ENCODE measurements around the gene SENP2.
"Not testable (repeated sequence)": the region's sequence is repeated elsewhere in the genome, so short reads cannot be mapped to it uniquely, and the experiment has no call there.

SENP2 gene

DNA sequence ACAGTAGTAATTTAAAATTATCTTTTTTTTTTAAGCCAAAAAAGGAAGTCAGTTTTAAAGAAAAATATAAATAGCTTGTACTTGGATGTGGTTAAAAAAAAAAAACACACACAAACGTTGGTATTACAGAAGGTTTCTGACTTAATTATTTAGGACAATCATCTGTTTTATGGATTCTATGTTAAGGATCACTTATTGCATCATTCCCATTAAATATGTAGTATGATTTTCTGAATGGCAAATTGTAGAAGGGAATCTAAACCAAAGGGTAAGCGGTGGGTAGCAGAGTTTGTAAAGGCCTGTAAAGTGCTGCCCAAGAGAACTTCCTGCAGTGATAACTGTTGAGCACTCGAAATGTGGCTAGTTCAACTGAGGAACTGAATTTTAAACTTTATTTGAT is 8.0 kb downstream of the SENP2 start:
- DNase-seq: no peak

DNA sequence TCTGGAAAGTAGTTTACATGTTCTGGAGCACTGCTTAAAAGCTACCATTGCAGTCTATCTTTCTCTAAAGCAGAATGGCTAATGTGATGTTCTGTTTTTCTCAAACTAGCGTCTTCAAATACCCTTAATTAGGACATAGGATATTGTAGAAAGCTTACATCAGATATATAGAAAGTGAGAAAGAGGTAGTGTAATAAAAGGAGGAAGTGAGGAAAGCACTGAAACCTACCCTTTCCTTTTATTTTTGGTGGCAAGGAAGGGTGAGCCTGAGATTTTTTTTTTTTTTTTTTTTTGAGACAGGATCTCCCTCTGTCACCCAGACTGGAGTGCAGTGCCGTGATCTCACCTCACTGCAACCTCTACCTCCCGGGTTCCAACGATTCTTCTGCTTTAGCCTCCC is 9.4 kb downstream of the SENP2 start:
- no peak for DNase-seq

DNA sequence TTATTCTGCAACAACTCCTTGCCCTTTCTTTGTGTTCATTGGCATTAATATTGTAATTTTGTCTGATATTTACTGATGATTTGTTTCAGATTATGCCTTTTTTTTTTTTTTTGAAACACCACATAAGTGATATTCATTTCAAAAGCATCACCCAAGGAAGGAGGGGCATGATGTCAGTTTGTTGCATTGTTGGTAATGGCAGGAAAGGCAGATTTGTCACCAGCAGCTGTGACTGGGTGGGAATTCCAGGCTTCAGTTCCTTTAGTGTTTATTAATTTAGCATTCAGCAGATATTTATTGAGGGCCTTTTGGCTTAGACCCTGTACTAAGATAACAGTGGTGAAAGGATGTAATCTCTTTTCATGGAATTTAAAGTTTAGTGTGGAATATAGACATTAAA is 19.5 kb downstream of the SENP2 start:
- no peak for DNase-seq

DNA sequence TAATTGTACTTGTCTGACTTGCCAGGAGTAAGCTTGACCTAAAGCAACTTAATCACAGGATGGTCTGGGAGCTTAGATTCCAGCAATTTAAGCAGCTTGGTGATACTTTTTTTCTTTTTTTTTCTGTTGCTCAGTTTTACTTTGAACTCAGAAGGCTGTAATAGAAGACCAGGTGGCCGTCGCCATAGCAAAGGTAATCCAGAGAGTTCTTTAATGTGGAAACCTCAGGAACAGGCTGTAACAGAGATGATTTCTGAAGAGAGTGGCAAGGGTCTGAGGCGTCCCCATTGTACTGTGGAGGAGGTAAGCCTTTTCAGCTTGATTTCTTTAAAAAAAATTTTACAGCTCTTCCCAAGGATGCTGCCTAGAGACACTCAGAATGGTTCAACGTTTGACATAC is 20.1 kb downstream of the SENP2 start:
- no peak for DNase-seq

DNA sequence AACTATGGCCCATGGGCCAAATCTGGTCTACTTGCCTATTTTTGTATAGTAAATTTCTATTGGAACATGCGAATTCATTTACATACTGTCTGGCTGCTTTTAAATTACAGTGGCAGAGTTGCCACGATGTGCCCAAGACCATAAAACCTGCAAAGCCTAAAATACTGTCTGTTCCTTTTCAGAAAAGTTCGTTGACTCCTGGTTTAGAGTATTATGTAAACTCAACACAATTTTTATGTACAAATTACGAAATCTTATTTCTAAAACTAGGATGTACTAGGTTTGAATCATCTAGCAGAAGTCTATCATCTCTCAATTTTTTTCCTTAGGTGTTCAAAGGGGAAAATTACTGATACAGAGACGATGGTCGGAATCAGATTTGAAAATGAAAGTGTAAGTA is 26.9 kb downstream of the SENP2 start:
- no peak for DNase-seq

DNA sequence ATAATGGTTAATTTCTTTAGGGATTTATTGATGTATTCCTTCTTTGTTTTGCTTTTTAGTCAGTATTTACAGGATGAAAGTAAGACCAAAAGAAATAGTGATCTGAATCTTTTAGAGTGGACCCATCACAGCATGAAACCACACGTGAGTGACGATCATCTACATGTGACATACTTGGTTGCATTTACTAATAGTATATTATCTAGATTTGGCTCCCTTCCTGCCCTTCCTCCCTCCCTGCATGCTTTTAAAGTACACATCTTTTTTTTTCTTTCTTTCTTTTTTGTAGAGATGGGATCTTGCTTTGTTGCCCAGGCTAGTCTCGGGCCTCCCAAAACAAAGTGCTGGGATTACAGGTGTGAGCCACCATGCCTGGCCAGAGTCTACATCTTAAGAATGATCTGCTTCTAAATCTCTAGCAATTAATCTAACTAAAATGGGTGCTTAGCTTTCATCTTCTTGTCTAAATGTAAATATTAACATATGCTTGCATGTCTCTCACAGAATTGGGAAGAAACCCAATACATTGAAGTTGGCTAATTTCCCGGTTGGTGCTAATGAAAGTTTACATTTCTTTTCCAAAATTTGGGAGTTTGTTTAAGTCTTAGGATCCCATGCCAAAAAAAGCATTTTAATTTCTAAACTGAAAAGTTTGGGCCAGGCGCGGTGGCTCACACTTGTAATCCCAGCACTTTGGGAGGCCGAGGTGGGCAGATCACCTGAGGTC is 38.0 kb downstream of the SENP2 start:
- DNase-seq: no peak

DNA sequence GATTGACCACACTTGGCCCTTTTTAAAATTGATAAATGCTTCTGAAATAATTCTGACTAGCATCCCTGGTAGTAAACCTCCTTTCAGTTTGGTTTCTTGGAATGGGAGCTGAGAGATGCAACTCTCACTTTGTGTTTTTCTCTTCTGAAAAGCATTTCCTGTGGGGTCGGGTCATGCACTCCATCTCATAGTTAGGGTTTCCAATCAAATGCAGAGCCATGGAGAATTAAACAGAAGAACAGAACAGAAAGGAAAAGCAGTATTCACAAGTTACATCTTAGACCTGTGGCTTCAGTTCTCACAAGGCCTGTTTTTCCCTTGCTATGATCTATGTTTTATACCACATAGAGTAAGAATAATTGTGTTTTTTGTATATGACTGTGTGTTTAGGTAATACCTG is 39.7 kb downstream of the SENP2 start:
- no peak for DNase-seq

DNA sequence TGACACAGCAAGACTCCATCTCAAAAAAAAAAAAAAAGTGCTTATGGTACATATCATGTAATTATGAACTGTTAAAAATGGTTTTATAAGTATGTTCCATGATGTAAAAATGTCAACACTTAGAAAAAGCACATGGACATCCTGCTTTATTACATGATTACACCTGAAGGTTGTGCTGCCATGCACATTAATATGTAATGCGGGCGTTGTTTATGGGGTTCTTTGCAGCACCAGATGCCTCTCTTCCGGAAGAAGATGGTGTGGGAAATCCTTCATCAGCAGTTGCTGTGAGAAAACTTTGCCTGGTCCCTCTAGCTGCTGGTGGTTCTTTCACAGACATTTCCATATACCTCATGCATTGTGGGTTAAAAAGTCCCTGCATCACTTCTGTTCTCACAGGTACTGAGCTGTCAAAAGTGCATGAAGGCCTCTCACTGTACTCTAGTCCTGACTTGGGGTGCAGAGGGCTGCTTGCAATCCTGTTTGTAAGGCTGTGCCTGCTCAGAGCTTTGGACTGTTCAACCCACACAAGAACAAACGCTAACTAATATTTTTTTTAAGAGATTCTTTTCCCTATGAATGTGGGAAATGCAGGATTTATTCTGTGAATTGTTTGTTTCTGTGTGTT is 43.6 kb downstream of the SENP2 start:
- DNase-seq: no peak

DNA sequence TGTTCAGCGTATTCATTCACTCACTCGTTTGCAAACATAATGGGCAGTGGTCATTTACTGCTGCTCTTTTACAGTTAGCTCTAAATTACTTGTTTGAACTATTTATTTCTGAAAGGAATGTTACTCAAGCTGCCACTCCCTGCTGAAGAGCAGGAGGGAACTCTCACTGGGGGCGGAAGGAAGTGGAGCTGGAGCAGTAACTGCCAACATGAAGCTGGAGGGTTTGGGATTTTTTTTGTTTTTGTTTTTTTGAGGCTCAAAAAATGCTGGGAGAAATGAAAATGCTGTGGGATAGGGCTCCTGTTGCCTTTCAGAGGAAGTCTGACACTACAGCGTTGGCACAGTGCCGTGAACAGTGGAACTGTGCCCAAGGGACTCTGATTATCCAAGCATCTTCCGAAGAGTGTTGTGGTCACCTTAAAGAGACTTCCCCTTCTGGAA is 44.1 kb downstream of the SENP2 start:
- peak; percentile 14 for DNase-seq

DNA sequence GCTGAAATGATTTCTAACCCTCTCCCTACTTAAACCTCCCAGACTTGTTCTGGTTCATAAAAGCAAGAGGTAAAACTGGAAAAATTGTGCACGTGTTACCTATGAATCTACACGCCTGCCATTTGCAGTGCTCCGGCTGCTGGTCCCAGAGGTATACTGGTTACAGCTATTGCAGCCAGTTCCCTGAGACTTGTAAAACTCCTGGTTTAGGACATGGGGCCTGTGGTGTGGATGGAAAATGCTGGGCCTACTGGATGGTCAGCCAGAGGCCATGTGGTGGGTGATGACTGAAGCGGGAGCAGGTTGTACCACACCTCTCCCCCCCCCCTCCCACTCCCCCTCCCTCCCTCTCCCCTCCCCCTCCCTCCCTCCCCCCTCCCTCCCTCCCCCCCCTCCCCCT is 45.0 kb downstream of the SENP2 start:
- no peak for DNase-seq

DNA sequence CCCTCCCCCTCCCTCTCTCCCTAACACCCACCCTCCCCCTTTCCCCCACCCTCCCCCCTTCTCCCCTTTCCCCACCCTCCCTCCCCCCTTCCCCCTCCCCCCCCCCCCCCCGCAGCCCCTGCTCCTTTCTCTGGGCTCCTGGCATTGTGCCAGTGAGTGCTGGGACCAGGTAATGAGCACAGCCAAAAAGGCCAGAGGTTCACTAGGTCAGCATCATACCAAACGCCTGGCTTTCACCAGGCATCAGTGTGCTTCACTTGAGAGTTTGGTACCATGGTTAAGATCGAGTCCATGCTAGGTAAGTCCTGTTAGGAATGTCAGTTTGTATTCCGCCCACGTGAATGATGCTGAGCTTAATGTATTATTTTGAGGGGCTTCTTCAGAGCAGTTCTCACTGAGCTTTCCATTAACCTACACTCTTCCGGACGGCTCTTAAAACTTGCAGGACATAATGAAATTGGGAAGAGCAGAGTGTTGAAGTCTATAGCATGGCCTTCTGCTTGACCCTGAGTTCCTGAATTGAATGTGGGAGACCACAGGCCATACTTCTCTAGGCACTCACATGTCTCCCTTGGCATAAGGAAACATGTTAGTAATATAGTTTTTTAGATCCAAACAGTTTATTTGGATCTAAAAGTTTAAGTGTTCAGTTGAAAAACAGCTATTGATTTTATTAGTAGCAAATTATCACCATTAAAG is 45.6 kb downstream of the SENP2 start:
- no peak for DNase-seq

DNA sequence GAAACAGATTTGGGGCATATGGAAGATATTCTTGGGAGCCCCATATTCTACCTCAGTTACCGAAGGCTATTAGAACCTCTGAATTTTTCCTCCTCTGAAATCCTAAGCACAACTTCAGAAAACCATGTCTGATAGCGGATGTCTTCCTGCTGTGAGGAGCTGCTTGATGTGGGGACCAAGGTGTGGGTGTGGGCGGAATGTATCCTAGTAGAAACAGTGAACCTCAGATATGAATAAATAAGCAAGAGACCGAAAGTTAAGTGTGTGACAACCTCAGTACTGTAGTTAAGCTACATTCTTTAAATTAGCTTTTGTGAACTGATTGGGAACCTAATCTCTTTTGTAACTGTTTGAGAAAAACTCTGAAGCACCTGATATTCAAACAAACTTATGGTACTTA is 46.9 kb downstream of the SENP2 start:
- no peak for DNase-seq

DNA sequence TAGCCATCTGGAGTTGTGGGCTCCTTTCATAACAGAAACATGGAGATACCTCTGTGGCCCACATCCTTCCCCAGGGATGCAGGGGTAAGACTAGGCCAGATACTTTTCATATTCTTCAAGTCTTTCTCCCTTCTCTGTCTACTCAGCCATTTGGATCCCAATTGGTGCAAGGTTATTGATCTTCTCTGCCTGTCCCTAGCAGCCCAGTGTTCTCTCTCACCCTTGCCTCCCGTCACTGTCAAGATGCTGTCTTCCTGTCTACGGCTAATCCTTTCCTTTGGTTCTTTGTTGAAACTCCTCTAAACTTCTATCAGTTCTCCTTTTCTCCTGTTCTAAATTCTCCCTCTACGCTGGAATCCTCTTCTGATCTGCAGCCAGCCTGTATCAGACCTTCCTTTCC is 51.3 kb downstream of the SENP2 start:
- DNase-seq: no peak

DNA sequence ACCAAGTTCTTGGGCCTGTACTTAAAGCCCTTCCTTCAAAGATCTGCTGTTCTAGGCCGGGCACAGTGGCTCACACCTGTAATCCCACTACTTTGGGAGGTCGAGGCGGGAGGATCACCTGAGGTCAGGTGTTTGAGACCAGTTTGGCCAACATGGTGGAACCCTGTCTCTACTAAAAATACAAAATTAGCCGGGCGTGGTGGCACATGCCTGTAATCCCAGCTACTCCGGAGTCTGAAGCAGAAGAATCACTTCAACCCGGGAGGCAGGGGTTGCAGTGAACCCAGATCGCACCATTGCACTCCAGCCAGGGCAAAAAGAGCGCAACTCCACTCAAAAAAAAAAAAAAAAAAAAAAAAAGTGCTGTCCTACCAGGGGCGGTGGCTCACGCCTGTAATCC is 52.6 kb downstream of the SENP2 start:
- DNase-seq: not testable (repeated sequence)

DNA sequence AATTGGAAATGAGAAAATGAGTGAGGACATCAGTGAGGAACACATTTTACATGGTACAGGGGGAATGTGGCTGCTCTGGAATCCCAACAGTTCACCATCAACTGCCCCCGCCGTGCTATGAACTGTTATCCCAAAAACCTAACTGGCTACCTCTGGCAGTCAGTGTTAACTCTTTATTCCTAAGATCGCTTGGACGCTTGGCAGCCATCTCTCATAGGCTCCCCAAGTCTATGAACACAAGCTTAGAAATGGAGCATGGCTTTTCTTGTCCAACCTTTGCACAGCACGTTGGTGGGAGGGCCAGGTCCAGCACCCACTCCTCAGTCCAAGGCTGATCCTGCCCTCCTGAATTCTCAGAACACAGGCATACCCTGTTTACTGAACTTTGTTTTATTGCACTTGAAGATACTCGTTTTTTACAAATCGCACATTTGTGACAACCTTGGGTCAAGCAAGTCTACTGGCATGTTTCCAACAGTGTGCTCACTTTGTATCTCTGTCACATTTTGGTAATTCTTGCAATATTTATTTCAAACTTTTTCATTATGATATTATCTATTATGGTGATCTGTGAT is 53.6 kb downstream of the SENP2 start:
- DNase-seq: no peak

DNA sequence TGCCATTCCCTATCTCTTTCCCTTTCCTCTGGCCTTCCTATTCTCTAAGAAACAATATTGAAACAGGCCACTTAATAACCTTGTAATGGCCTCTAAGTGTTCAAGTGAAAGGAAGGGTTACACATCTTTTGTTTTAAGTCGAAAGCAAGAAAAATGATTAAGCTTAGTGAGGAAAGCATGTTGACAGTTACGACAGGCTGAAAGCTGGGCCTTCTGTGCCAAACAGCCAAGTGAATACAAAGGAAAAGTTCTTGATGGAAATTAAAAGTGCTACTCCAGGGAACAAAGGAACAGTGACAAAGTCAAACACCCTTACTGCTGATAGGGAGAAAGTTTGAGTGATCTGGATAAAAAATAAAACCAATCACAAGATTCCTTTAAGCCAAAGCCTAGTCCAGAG is 54.2 kb downstream of the SENP2 start:
- no peak for DNase-seq

DNA sequence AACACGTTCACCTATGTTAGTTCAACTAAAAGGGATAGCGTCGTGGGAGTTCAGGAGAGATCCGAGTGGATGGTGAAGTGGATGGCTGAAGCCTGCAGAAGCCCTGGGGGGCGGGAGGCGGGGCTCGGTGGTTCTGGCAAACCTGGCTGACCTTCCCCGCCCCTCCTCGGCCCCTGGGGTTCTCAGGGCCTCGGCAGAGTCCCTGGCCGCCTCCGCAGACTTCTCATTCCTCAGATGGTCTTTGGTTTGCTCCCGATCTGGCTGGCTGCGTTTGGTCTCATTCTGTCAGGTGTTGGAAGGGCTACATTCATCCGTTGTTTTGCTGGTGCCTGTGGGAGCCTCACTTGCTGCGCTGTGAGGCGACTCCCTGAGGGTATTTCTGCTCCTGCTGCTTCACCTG is 59.1 kb downstream of the SENP2 start:
- not testable (repeated sequence) for DNase-seq

DNA sequence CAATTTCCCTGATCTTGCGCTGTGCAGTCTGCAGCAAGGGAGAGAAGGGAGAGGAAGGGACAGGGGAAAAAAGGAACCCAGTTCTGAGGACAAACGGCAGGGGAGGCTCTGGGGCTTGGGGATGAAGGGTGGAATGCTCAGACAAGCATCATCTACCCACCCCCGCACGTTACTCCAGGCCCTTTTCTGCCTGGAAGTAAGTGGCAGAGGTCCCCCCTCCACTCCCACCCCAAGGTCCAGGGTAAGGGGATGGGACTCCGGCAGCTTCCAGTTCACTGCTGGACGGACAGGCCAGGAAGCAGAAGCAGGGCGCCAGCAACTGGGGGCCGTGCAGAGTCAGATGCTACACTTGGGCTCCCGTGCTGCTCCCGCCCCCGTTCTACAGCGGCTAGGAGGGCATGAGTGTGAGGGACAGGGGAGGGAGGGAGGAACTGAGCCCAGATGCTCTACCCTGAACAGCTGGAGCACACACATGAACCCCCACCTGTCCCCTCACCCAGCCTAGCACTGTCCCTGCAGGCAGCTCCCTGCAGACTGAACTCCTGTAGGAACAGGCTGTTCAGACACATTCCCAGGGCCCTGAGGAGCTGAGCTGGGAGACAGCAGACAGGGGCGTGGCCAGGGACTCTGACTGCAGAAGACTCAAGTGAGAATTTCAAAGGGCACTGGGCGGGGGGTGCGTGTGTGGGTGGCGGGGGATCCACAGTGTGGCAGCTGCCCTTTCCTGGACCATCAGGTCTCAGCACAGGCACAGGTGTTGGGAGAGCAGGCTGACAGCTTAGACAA is 59.7 kb downstream of the SENP2 start:
- DNase-seq: no peak

DNA sequence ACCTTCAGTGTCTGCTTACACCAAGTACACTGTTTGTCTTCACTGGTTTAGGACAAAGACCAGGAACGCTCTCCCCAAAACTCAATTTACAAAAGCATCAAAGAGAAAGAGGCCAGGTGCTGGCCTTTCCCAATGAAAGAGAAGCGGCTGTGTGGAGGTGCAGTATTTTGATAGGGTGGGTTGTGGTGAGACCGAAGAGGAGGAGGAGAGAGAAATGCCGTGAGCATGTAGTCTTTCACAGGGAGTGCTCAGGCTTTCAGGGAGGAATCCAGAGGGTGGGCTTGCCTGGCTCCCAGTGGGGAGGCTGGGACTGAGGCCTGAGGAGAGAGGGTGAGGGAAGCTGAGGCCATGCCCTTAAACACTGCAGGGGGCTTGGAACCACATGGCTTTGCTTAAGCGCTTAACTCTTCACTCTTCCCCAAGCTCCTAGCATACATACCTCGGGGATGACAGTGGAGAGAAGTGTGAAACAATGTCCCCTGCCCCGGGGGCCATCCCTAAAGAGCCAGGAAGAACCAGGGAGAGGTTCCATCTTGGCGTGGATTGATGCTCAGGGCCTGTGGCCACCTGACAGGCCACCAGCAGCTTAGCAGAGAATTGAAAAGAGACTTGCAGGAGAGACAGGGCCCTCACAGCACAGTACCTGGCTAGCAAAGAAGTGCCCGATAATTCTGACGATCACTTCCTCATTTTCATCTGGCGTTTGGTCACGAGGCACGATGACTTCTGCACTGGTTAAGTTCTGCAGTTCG is 60.5 kb downstream of the SENP2 start:
- no peak for DNase-seq

DNA sequence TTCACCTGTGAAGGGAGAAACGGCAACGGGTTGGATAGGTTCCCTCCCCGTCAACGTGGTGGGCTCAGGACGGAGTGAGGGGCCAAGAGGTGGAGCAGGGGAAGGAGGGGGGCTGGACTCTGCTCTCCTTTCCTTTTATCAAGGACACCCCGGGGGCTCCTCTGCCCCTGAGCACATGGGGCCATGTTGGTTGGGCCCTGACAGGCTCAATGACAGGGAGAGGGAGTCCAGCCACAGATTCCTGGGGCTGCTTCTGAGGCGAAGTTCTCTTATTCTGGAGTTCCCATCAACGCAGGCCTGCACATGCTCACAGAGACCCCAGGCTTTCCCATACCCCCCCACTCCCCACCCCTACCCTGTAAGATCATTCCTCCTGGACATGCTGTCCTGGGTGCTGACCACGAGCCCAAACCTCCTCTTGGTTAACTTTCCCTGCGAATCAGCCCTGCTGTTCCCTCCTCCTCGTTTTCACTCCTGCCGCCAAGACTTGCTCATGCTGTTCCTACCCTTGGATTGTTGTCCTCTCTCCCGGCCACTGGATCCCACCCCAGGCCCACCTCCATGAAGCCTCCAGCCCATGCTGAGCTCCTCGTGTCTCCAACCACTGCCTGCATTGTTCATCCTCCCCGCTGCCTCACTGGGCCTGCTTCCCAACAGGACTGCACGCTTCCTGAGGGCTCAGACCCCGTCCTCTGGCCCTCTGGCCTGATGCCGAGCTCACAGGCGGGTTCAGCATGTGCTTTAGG is 61.2 kb downstream of the SENP2 start:
- no peak for DNase-seq

DNA sequence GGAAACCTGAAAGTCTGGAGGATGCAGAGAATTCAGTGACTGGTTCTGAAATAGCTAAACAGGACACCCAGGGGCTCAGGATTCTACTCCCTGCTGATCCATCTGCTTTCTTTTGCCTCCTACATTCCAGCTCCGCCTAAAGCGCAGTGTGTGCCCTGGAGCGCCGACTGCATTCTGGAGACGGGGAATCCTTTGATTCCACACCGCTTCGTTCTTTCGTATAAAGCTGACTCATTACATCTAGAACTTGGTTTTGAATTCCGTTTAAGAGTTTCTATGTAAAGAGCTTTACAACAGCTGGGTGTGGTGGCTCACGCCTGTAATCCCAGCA is 61.8 kb downstream of the SENP2 start:
- no peak for DNase-seq

DNA sequence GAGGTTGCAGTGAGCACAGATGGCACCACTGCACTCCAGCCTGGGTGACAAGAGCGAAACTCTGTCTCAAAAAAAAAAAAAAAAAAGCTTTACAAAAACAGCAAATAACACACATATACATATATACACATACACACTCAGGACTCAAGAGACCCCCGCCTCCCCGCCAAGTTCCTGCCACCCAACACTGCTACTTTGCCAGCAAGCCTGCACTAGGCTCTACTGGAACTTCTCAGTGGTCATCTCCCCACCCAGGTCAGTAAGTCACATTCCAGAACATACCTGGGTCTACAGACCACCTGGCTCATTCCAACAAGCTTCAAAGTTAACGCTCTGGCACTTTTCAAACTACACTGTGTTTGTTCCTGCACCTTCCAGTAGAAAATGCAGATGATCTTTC is 62.3 kb downstream of the SENP2 start:
- DNase-seq: no peak

Measured in T1000 (cell line).